Hippocampal formation (tissue), 2 donors: ENCODE data around the gene DCPS.
"Not testable (repeated sequence)": the region's sequence is repeated elsewhere in the genome, so short reads cannot be mapped to it uniquely, and the experiment has no call there.

Experiments used
- DNase-seq, 2 donors: peaks; one replicate each; lab custom pipeline; 2025; lab: John Stamatoyannopoulos, UW

DCPS gene

DNA sequence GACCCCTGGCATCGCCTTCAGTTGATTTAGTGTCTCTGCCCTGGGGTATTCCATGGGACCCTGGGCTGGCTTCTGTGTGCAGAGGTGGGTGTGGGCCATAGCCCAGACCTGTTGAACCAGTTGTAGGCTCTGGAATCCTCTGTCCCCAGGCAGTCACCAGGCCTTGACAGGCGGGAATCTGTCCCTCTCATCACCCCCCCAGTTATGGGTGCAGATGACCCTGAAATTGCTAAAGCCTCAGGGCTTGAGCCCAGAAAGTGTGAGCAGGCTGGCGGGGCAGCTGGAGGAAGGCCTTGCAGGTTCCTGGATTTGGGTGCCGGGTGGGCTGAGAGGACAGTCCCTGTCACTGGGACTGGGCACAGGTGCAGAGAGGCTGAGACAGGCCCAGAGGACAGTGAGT lies 78.8 kb downstream of the DCPS start:
- DNase-seq: not testable (repeated sequence)

DNA sequence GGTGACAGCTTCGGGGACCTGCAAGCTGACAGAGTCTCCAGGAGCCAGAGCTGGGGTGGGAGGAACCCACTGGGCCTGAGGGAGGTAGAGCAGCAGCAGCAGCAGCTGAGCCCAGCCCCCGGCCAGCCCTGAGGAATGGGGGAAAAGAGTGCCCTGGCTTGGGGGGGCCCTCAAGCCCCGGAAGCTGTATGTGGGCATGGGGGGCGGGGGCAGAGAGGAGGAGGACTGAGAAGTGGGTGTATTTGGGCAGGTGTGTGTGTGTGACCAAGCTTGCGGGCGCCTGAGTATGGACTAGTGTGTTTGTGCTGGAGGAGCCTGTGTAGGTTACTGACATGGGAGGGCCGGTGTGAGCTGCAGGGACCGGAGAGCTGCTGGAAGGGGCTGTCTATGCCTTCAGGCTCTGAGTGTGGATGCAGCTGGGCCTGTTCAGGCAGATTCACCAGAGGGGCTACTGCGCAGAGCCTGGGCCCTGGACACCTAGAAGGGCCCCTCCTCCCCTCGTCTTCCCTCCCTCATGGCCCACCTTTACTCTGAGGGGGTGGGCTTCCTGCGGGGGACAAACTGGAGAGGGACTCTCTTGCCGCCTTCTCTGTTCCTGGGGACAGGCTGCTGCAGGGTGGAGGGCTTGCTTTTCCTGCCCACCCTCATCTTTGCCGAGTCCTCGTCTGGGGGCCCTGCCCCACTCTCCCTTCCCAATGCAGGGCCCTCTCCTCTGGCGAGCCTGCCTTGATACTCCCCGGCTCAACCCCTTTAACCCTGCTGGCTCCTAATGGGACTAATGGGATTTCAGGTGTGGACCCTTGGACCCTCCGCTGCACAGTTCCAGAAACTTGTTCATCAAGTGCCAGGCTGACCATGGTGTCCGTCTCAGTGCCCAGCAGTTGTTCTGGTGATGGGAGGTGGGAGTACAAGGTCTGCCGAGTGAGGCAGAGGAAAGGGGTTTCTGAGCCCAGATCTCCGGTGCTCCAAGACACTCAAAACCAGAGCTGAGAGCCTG lies 79.8 kb downstream of the DCPS start:
- no peak for DNase-seq

DNA sequence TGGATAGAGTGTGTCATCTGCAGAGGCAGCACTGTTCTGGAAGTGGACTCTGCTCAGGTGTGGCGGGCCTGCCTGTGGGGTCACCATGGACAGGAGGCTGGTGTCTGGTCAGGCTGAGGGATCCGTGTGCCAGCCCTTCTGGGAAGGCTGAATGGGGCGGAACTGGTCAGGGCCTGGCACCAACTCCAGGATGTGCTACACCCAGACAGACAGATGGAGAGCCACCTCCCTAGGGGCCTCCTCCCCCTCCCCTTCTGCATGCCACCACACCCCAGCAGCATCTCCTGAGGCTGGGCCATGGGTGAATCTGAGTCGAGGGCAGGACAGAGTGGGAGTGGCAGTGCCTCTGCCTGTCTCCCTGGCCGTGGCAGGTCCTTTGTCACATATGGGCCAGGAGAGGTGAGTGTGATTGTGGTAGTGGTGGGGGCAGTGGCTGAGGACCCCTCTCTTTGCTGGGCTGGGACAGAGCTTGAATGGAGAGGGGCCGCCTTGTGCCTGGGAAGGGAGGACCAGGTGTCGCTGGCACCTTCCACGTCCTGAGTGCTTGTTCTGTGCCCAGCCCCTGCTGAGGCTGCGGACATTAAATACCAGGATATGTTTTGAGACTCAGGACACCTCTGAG lies 80.7 kb downstream of the DCPS start:
- no peak for DNase-seq

DNA sequence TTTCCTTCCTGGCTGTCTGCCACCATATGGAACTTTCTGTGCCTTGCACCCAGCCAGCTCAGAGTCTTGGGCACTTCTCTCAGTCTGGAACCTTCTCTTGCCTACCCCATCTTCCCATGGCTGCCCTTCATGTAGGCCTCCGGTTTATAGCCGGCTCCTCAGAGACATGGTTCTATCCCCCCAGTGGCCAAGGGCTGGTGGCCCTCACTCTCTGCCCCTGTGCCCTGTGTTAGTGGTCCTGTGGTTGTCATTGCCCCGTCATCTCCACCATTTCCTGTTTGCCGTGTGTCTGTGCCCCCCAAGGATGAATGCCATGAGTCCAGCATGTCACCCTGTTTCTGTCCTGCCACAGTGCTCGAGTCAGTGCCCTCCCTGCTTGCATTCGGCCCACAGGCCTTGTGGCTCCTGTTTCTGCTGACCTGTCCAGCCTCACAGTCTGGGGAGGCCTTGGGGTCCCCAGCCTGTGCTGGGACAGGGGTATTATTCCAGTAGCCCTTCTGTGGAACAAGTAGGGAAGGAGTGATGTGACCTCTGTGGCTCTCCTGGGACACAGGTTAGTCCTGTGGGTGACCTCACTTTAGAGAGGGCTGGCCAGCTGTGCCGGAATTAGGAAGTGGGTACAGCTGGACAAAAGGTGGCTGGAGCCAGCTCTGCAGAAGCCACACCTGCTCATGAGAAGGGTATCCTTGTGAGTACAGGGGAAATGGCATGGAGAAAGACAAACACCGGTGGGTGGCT lies 82.3 kb downstream of the DCPS start:
- no peak for DNase-seq

DNA sequence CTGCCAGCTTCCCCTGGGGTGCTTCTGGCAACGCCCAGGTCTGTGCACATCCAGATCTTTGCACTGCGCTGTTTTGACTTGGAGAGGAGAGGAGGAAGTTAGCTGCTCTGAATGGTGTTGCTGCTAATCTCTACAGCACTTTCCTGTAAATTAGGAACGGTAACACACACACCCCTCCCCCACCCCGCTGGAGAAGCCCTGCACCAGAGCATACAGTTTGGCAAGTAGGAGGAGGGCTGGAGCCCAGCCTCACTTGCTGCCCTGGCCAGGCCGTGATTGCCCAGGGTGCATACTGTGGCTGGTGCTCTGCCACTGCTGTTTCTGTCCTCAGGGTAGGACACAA lies 82.8 kb downstream of the DCPS start:
- not testable (repeated sequence) for DNase-seq

DNA sequence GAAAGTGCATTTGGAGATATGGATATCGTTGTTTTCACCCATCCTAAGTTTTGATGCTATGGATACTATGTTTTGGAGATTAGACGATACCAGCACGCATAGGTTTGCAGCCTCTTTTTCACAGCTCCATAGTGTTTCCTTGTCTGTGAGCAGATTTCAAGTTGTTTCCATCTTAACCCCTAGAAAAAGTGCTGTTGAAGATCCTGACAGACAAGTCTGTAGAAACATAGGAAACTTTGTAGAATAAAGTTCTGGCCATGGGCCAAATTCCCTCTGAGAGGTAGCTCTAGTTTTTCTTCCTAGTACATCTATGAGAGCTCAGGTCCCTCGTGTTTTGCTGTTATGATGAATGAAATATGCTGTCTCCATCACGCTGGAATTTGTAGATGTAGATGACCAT lies 84.0 kb downstream of the DCPS start:
- DNase-seq: no peak

DNA sequence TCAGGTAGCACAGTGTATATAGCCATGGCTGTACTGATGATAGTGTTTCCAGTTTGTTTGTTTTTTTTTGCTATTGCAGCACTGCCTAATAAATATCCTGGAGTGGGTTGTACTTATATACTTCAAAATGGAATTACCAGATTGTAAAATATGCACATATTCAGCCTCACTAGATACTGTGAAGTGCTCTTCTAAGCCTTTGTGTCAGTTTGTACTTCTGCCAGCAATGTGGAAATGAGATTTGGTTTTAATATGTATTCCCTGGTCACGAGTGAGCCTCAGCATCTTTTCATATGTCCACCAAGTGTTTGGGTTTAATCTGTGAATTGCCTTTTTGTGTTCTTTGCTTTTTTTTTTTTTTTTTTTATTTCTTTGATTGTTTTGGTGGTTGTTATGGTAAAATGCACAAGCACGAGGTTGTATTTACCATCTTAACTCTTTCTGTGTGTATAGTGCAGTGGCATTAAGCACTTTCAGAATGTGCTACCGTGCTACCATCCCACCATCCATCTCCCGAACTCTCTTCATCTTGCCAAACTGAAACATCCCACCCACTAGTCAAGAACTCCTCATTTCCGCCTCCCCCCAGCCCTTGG lies 86.5 kb downstream of the DCPS start:
- DNase-seq: no peak

DNA sequence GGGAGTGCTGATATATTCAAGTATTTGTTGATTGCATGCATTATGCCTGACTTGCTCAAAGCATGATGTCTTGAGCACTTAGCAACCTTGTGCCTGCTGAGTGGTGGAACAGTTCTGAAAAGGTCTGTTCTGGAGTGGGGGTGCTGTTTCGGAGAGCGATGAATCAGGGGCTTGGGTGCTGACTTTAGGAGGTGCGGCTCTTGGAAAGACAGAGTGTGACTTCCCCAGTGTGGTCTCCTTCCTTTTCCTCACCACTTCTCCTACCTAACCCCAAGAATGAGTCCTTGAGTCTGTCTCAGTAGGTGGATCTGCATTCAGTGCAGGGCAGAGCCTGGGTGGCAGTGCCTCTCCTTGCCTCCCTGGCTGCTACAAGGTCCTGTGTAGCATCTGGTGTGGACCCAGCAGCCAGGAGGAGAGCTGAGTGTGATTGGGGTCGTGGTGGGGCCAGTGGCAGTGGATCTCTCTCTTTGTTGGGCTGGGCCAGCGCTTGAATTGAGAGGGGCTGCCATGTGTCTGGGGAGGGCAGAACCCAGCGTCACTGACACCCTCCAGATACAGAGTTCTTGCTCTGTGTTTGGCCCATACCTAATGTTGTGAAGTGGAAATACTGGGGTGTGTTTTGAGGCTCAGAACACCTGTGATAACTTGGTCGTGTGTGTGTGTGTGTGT lies 87.6 kb downstream of the DCPS start:
- no peak for DNase-seq

DNA sequence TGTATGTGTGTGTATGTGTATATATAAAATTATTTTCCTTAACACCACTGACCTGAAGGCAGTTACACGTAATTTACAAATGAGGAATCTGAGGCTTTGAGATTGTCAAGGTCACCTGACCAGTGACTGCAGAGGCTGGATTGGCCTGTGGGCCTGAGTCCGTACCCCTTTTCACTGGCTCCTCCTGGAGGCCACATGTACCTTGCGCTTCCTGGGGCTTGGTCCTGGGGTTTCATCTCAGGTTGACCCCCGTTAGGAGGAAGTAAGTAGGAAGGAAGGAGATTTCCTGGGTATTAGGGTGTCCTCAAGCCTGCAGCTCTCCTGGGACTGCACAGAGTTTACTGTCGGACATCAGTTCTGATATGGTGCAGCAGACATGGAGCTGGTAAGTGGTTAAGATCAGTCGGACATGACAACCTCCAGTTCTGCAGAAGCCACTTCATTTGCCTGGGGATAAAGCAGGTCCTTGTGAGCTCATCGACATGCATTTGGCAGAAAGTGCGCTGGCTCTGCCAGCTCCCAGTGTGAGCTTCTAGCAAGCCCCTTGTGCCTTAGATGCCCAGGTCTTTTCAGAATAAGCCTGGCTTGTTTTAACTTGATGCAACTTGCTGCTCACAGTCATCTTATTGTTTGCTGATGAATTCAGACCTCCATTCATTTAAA lies 88.2 kb downstream of the DCPS start:
- peak; percentile 37 to 51 for DNase-seq

DNA sequence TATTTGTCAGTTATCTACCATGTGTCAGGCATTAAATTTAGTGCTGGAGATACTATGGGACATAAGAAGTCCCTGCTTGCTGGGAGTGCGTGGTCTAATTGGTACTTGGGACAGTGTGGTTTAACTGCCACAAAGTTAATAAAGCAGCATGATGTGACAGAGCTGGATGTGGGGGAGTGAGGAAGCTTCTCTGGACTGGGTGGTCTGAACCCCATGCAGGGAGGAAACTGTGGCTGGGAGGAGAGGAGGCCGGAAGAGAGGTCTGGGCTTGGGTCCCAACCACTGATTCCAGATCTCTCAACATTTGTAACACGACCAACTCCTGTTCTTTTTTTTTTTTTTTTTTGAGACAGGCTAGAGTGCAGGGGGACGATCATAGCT lies 88.8 kb downstream of the DCPS start:
- DNase-seq: no peak

DNA sequence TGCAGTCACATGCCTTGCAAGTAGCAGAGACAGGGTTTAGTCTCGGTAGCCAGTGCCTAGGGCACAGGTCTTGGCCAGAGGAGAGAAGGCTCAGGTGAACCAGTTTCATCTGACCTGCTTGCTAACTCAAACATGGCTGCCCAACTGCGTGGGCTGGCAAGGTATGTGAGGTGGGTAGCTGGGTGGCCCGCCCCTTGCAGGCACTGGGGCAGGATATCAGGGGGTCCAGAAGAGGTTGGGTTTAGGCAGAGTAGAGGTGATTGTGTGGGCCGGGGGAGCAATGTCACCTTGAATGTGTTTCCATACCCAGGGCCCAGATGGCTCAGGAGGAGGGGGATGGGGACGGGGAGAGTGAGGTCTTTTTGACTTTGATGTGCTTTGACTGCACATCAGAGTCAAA lies 89.3 kb downstream of the DCPS start:
- DNase-seq: no peak

DNA sequence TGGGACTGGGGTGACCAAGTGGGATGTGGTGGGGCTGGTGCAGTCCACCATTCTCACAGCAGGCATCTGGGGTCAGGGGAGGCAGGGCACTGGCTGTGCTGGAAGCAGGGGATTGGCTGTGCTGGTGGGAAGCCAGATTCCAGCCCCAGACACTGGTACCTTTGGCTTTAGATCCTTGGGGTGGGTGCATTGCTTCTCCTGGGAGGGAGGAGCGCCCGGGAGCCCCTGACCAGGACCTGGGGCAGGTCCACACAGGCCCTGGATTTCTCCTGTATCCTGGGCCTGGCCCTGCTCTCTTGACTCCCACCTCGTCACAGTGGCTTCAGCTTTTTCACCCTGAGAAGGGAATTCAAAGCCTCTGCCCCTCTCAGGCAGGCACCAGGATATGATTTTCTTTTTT lies 90.2 kb downstream of the DCPS start:
- DNase-seq: no peak

DNA sequence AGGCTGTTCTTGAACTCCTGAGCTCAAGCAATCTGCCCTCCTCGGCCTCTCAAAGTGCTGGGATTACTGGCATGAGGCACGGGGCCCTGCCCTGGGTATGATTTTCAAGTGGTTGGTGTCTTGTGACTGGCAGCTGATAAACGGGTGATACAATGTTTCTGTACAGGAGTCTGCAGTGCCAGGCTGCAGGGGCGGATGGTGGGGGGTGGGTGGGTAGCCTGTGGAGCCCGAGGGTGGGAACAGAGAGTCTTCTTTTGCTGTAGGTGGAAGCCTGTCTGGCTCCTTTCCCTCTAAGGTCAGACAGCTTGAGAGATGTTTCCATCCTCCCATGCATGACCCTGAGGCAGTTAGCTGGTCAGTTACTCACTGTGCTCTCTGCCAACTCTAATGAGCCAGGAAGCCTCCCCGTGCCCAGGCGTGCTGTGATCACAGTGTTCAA lies 90.8 kb downstream of the DCPS start:
- not testable (repeated sequence) for DNase-seq
